ENCODE data around the gene AKR7A3.
"Not testable (repeated sequence)": the region's sequence is repeated elsewhere in the genome, so short reads cannot be mapped to it uniquely, and the experiment has no call there.

The AKR7A3 gene

GRCh38 chr1:19288324-19289241 is at the start of gene AKR7A3:
AKR7A3 (minus strand) TSS chr1:19288770; CDS start chr1:19288709, 61 bp downstream.
- DNase-seq (ENCODE audit: low read depth, low spot score); CTCF ChIA-PET; POLR2A ChIA-PET: not testable (repeated sequence)
- H3K4me3 ChIP-seq (ENCODE audit: low read depth, low read length) = peak within 1 kb of the TSS; percentile 45

DNA sequence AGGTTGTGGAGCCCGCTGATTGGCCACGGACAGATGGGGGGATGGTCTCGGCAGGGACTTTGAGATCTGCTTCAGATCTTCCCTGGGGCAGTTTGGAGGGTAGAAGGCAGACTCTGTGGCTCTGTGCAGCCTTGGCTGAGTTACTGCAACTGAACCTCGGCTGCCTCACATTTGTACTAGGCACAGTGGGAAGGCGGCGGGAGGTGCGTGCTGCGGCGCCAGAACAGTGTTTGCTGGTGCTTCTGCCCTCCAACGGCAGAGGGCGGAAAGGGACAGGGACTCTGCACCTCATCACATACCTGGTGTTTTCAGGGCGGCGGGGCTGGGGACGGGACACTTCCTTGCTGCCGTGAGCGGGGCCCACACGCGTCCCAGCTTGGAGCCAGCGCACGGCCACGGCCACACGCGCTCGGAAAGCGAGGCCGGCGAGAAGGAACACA is 49.8 kb upstream of the AKR7A3 start:
- TF ChIP-seq, protein P1, sequence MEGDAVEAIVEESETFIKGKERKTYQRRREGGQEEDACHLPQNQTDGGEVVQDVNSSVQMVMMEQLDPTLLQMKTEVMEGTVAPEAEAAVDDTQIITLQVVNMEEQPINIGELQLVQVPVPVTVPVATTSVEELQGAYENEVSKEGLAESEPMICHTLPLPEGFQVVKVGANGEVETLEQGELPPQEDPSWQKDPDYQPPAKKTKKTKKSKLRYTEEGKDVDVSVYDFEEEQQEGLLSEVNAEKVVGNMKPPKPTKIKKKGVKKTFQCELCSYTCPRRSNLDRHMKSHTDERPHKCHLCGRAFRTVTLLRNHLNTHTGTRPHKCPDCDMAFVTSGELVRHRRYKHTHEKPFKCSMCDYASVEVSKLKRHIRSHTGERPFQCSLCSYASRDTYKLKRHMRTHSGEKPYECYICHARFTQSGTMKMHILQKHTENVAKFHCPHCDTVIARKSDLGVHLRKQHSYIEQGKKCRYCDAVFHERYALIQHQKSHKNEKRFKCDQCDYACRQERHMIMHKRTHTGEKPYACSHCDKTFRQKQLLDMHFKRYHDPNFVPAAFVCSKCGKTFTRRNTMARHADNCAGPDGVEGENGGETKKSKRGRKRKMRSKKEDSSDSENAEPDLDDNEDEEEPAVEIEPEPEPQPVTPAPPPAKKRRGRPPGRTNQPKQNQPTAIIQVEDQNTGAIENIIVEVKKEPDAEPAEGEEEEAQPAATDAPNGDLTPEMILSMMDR (IDR thresholded peaks at IDR 0.05; ENCODE audit: insufficient read depth, low read length, missing control alignments) = peak; percentile 19
- POLR2A ChIA-PET = no interaction called here
- H3K4me3 ChIP-seq (ENCODE audit: low read depth, low read length) = no peak overlapping the region
- DNase-seq (ENCODE audit: low read depth, low spot score) = no peak
- CTCF ChIA-PET = interaction anchor here (0.9 to 13.5 kb wide), 5 partner anchors 10 to 322 kb away, joined by 3 to 178 read pairs (median 4); no protein-coding TSS in a partner anchor

DNA sequence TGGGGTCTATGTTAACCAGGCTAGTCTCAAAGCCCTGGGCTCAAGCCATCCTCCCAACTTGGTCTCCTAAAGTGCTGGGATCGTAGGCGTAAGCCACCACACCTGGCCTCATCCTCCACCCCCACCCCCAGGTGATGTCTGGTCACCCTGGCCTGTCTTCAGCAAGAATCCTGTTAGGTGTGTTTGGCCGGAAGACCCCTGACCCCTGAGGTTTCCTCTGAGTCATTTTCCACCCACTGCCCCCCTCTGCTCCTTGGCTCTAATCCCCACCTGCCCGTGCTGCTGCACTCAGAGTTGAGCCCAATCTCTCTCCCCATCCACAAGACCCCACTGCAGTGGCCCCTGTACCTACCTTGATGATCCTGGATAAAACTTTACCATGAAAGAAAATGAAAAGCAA is 48.7 kb upstream of the AKR7A3 start:
- ChIA-PET POLR2A (no interaction called here), CTCF (interaction anchor here (1.3 to 2.1 kb wide), 3 partner anchors 11 to 316 kb away, joined by 4 to 8 read pairs (median 6); no protein-coding TSS in a partner anchor)
- no peak overlapping the region for H3K4me3 ChIP-seq (ENCODE audit: low read depth, low read length)
- TF ChIP-seq, protein P1 (IDR thresholded peaks at IDR 0.05; ENCODE audit: insufficient read depth, low read length, missing control alignments) = no peak
- DNase-seq (ENCODE audit: low read depth, low spot score) = no peak

- ChIA-PET POLR2A (interaction anchor here (0.7 kb wide), 1 partner anchor 24 kb away, joined by 3 read pairs; the partner anchor contains the start of gene SLC66A1), CTCF (interaction anchor here (1.8 kb wide), 1 partner anchor 314 kb away, joined by 8 read pairs; no protein-coding TSS in a partner anchor)
- TF ChIP-seq, protein P1 (IDR thresholded peaks at IDR 0.05; ENCODE audit: insufficient read depth, low read length, missing control alignments) = no peak
- H3K4me3 ChIP-seq (ENCODE audit: low read depth, low read length) = no peak overlapping the region
- DNase-seq (ENCODE audit: low read depth, low spot score) = no peak
Measured at GRCh38 chr1:19336543-19336942, 48.0 kb upstream of the AKR7A3 start.

GRCh38 chr1:19333587-19334354 is 45.2 kb upstream of the AKR7A3 start:
- ChIA-PET POLR2A (no interaction called here), CTCF (interaction anchor here (1.1 to 5.2 kb wide), 4 partner anchors 9 to 327 kb away, joined by 4 to 37 read pairs (median 6); no protein-coding TSS in a partner anchor)
- no peak overlapping the region for H3K4me3 ChIP-seq (ENCODE audit: low read depth, low read length)
- DNase-seq (ENCODE audit: low read depth, low spot score) = no peak
- TF ChIP-seq, protein P1 (IDR thresholded peaks at IDR 0.05; ENCODE audit: insufficient read depth, low read length, missing control alignments) = no peak

- ChIA-PET CTCF (interaction anchor here (1.1 to 5.2 kb wide), 3 partner anchors 10 to 328 kb away, joined by 5 to 37 read pairs (median 6); no protein-coding TSS in a partner anchor), POLR2A (interaction anchor here (1.5 kb wide), 1 partner anchor 18 kb away, joined by 3 read pairs; no protein-coding TSS in a partner anchor)
- TF ChIP-seq, protein P1 (IDR thresholded peaks at IDR 0.05; ENCODE audit: insufficient read depth, low read length, missing control alignments) = no peak
- DNase-seq (ENCODE audit: low read depth, low spot score) = no peak
- no peak overlapping the region for H3K4me3 ChIP-seq (ENCODE audit: low read depth, low read length)
Measured at GRCh38 chr1:19332832-19333231, 44.3 kb upstream of the AKR7A3 start.
